HG03039 (cell line): Measurements from ENCODE around the gene IRF2BP1.
"Not testable (repeated sequence)": the region's sequence is repeated elsewhere in the genome, so short reads cannot be mapped to it uniquely, and the experiment has no call there.

Experiments used
- ATAC-seq: cut with Tn5 transposase; IDR thresholded peaks from one replicate; pipeline ENCODE4 v1.9.1; 2021; ENCODE audit warnings: mild to moderate bottlenecking, moderate library complexity; ENCODE audit not compliant: unreplicated experiment

The IRF2BP1 gene

GRCh38 chr19:45902651-45903625 is 17.0 kb upstream of the IRF2BP1 start:
- peak; percentile 79 for ATAC-seq

GRCh38 chr19:45901912-45902650 is 16.1 kb upstream of the IRF2BP1 start, which contains the start of gene MYPOP:
TSS of gene MYPOP (minus strand) at chr19:45902613. CDS start at chr19:45901773, 840 bp downstream.
- ATAC-seq, result no peak

GRCh38 chr19:45901432-45901911 is 15.5 kb upstream of the IRF2BP1 start:
- no peak for ATAC-seq

- no peak for ATAC-seq
Measured at GRCh38 chr19:45900738-45901431, 14.9 kb upstream of the IRF2BP1 start.

- ATAC-seq, result no peak
Measured at GRCh38 chr19:45899919-45900589, 14.1 kb upstream of the IRF2BP1 start.

GRCh38 chr19:45899253-45899652 is 13.3 kb upstream of the IRF2BP1 start:
- no peak for ATAC-seq

- ATAC-seq, result no peak
Measured at GRCh38 chr19:45897261-45897812, 11.4 kb upstream of the IRF2BP1 start.

GRCh38 chr19:45895983-45896599 is 10.2 kb upstream of the IRF2BP1 start:
- not testable (repeated sequence) for ATAC-seq

GRCh38 chr19:45895519-45895972 is 9.6 kb upstream of the IRF2BP1 start:
- no peak for ATAC-seq

GRCh38 chr19:45890877-45891276 is 4.9 kb upstream of the IRF2BP1 start:
- no peak for ATAC-seq

GRCh38 chr19:45889210-45889885 is 3.4 kb upstream of the IRF2BP1 start:
- ATAC-seq, result no peak

- no peak for ATAC-seq
Measured at GRCh38 chr19:45887200-45887710, 1.3 kb upstream of the IRF2BP1 start.

GRCh38 chr19:45886427-45887199 is 672 bp upstream of the IRF2BP1 start:
- peak; percentile 34 for ATAC-seq

- ATAC-seq, result no peak
Measured at GRCh38 chr19:45884682-45885555, 1.0 kb downstream of the IRF2BP1 start.

GRCh38 chr19:45883881-45884681 is 1.9 kb downstream of the IRF2BP1 start:
- ATAC-seq, result no peak

- ATAC-seq, result no peak
Measured at GRCh38 chr19:45883586-45883880, 2.4 kb downstream of the IRF2BP1 start.
